Uterus (tissue), 2 donors: ENCODE results near the gene MSTO1.

Source experiments
- CTCF ChIP-seq, 4 experiments: fragments of 200-600 bp in 2 of 4; fragments of 450-650 bp in 2 of 4; sonication (generic) in 2 of 4; IDR thresholded peaks; one replicate each; pipeline ENCODE4 v1.5.1; 2016 to 2019; ENCODE audit warnings: antibody characterized with exemption in 4 of 4, mild to moderate bottlenecking in 2 of 4, moderate library complexity in 1 of 4
- POLR2A ChIP-seq, 2 donors: fragments of 450-650 bp; IDR thresholded peaks; one replicate each; pipeline ENCODE4 v1.6.1; 2016; ENCODE audit warnings: antibody characterized with exemption in 2 of 2, mild to moderate bottlenecking in 1 of 2, moderate library complexity in 1 of 2

- TF ChIP-seq CTCF (IDR thresholded peaks at IDR 0.05) (peak in 2 of 4 experiments; percentile 3 to 33), POLR2A (IDR thresholded peaks at IDR 0.05) (peak; percentile 74 to 91)
These were observed 47.2 kb upstream of the MSTO1 start, which contains the start of gene ASH1L for GRCh38 chr1:155562581-155563376.
